SK-N-SH (cell line): ENCODE data around the gene CENPVL3. TPM values are rescaled to one million over a fixed set of nuclear protein-coding genes. Genes with fewer than 3 reads are reported as not detected.

ENCODE experiments used
- CTCF ChIA-PET: fragments of 300-600, 350-600 bp; formaldehyde crosslinking; extraction: SDS; loops from one replicate; lab custom pipeline; 2021; lab: Yijun Ruan, JAX
- POLR2A ChIA-PET: fragments of 350-600 bp; sonication (Branson Sonifier 250); formaldehyde crosslinking; extraction: SDS; loops from one replicate; lab custom pipeline; 2020; ENCODE audit warnings: antibody characterized with exemption, inconsistent platforms; lab: Yijun Ruan, JAX
- DNase-seq: peaks from one replicate; pipeline ENCODE4 v3.0.0; 2012
- H2AFZ ChIP-seq: fragments of 200-600 bp; sonication (generic); 2 replicates; pipeline ENCODE4 v1.8.1; 2016; ENCODE audit warnings: antibody characterized with exemption, mild to moderate bottlenecking, low read depth
- H3F3A ChIP-seq: fragments of 200-600 bp; sonication (generic); replicated peaks from 2 replicates; pipeline ENCODE3; 2016; ENCODE audit warnings: antibody characterized with exemption, mild to moderate bottlenecking; ENCODE audit not compliant: insufficient read depth
- H3K27ac ChIP-seq, 2 experiments: fragments of 200-500 bp in 1 of 2; fragments of 200-600 bp in 1 of 2; sonication (Bioruptor generic) in 1 of 2; sonication (generic), shearing (Covaris generic) in 1 of 2; 2 replicates each; pipeline versions ENCODE4 v1.5.1 to v1.6.1; 2014 to 2016; ENCODE audit warnings: low read depth in 2 of 2, inconsistent platforms in 1 of 2, low read length in 1 of 2, mild to moderate bottlenecking in 1 of 2, mixed read lengths in 1 of 2
- H3K27me3 ChIP-seq: fragments of 200-600 bp; sonication (generic), shearing (Covaris generic); 2 replicates; pipeline ENCODE4 v1.6.1; 2016; ENCODE audit warnings: mixed run types; ENCODE audit not compliant: insufficient read depth
- H3K36me3 ChIP-seq, 2 experiments: fragments of 200-500 bp in 1 of 2; fragments of 200-600 bp in 1 of 2; sonication (Bioruptor generic) in 1 of 2; sonication (generic) in 1 of 2; replicated peaks in 1 of 2; 2 replicates each; pipeline versions ENCODE3 to v1.5.1; 2014 to 2016; ENCODE audit warnings: low read length in 1 of 2, mild to moderate bottlenecking in 1 of 2; ENCODE audit not compliant: insufficient read depth in 2 of 2, control insufficient read depth in 1 of 2
- H3K4me1 ChIP-seq, 2 experiments: fragments of 200-500 bp in 1 of 2; fragments of 200-600 bp in 1 of 2; sonication (Bioruptor generic) in 1 of 2; sonication (generic), shearing (Covaris generic) in 1 of 2; 2 replicates each; pipeline versions ENCODE4 v1.5.1 to v1.6.1; 2014 to 2016; ENCODE audit warnings: low read depth in 1 of 2, low read length in 1 of 2, mixed run types in 1 of 2; ENCODE audit not compliant: insufficient read depth in 2 of 2, control insufficient read depth in 1 of 2
- H3K4me2 ChIP-seq: fragments of 200-600 bp; sonication (generic), shearing (Covaris generic); 2 replicates; pipeline ENCODE4 v1.6.1; 2017; ENCODE audit warnings: mixed run types
- H3K4me3 ChIP-seq, 2 experiments: fragments of 200-500 bp in 1 of 2; fragments of 200-600 bp in 1 of 2; sonication (Bioruptor generic) in 1 of 2; sonication (generic), shearing (Covaris generic) in 1 of 2; 2 replicates each; pipeline versions ENCODE4 v1.5.1 to v1.8.1; 2014 to 2016; ENCODE audit warnings: low read depth in 2 of 2, inconsistent platforms in 1 of 2, low read length in 1 of 2, mild to moderate bottlenecking in 1 of 2, mixed read lengths in 1 of 2, moderate library complexity in 1 of 2
- H3K79me2 ChIP-seq: fragments of 200-600 bp; sonication (generic); 2 replicates; pipeline ENCODE4 v1.8.1; 2017; ENCODE audit warnings: mild to moderate bottlenecking; ENCODE audit not compliant: insufficient read depth
- H3K9ac ChIP-seq: fragments of 200-600 bp; sonication (generic); 2 replicates; pipeline ENCODE4 v1.6.1; 2017; ENCODE audit warnings: mixed run types
- H3K9me2 ChIP-seq: fragments of 200-600 bp; sonication (generic); 2 replicates; pipeline ENCODE4 v1.6.1; 2017; ENCODE audit warnings: mixed run types
- H3K9me3 ChIP-seq: fragments of 200-600 bp; sonication (generic); 2 replicates; pipeline ENCODE4 v1.6.1; 2017; ENCODE audit warnings: mixed run types, mild to moderate bottlenecking, moderate library complexity
- H4K20me1 ChIP-seq: fragments of 200-600 bp; sonication (generic); 2 replicates; pipeline ENCODE4 v1.6.1; 2017; ENCODE audit warnings: mild to moderate bottlenecking, mixed run types; ENCODE audit not compliant: insufficient read depth
- CHD2 ChIP-seq: fragments of 150-350 bp; IDR thresholded peaks from 2 replicates; pipeline ENCODE4 v1.6.1; 2018; ENCODE audit warnings: low read length; ENCODE audit not compliant: partially characterized antibody
- WGBS: methylation state at CpG from one replicate; pipeline ENCODE4 v1.1.6; 2017; ENCODE audit warnings: low lambda C conversion rate; 5-methylcytosine and 5-hydroxymethylcytosine counted together
- polyA plus RNA-seq, 3 experiments: library from polyadenylated mRNA; depleted of rRNA; stranded (reverse); fragments of >200 nt; gene quantifications; 2 replicates each; pipeline ENCODE4 v1.2.3, GENCODE V29; 2012

The CENPVL3 gene
- polyA plus RNA-seq, 1 of the 3 experiments (the other 2 are of a cell fraction): 0.67 TPM

DNA sequence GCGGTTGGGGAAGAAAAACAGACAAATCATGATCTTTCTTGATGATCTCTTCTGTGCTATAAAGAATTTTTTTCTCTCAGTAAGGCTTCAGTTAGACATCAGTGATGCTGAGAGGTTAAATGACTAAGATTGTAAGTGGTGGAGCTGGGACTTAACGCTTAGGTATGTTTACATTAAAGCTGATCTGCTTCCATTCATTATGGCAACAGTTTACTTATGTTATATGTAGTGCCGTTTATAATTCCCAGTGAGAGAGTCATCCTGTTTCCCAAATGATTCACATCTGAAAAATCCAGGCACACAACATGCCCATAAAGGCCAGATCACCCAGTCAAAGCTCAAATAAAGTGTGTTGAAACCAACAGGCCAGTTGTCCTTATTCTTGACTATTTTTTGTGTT lies 50.1 kb downstream of the CENPVL3 start:
- POLR2A ChIA-PET: no interaction called here
- Histone ChIP-seq H3K4me1 (no peaks in the 10 kb centered on the region), H4K20me1 (no peaks in the 10 kb centered on the region), H3K4me2 (no peak overlapping the region), H3K9me3 (no peaks in the 10 kb centered on the region), H2AFZ (no peak overlapping the region), H3K36me3 (no peaks in the 10 kb centered on the region), H3K4me3 (no peak overlapping the region), H3F3A (no peaks in the 10 kb centered on the region), H3K27ac (peak overlapping the region in 1 of 2 experiments; percentile 57; a peak in 2 of 4 replicates), H3K27me3 (no peaks in the 10 kb centered on the region), H3K9me2 (no peaks in the 10 kb centered on the region), H3K79me2 (no peaks in the 10 kb centered on the region), H3K9ac (no peak overlapping the region)
- no peak for TF ChIP-seq CHD2
- no peak for DNase-seq
- 16% methylated on average over 3 of the region's 3 CpGs for WGBS
- CTCF ChIA-PET: no interaction called here

Other genes with a start within 250 kb of the CENPVL3 start
- 7.6 and 8.6 TPM in 2 replicates for gene NUDT11, start 122.3 kb downstream of the CENPVL3 start, polyA plus RNA-seq (2012; rRNA removed)
- 0.03 and 0.06 TPM in 2 replicates for gene CENPVL2, start 63.9 kb upstream of the CENPVL3 start, polyA plus RNA-seq (2012; rRNA removed)
- gene CENPVL1, start 91.6 kb upstream of the CENPVL3 start, polyA plus RNA-seq (2012; rRNA removed): 0.03 and 0.06 TPM in 2 replicates
- 2.5 TPM in 2 replicates for gene GSPT2, start 124.5 kb upstream of the CENPVL3 start, polyA plus RNA-seq (2012; rRNA removed)